ENCODE measurements around the gene TIMP2.

Gene TIMP2

GRCh38 chr17:78899361-78900260 lies 25.6 kb downstream of the TIMP2 start:
- no peak overlapping the region for H3K9ac ChIP-seq (ENCODE audit: low read depth, low read length)
- H3K36me3 ChIP-seq (ENCODE audit: insufficient read depth, low read length): no peaks in the 10 kb centered on the region
- H3K9me3 ChIP-seq (ENCODE audit: control insufficient read depth, insufficient read depth, low read length): no peaks in the 10 kb centered on the region
- peaks cover 22% of the 10 kb centered on the region; the same call in 1 of the 2 replicates for H3K4me1 ChIP-seq (ENCODE audit: insufficient read depth, low read length)

- Histone ChIP-seq H3K9me3 (ENCODE audit: control insufficient read depth, insufficient read depth, low read length) (no peaks in the 10 kb centered on the region), H3K9ac (ENCODE audit: low read depth, low read length) (no peak overlapping the region), H3K36me3 (ENCODE audit: insufficient read depth, low read length) (no peaks in the 10 kb centered on the region), H3K4me1 (ENCODE audit: insufficient read depth, low read length) (peaks cover 22% of the 10 kb centered on the region; the same call in 1 of the 2 replicates)
Measured at GRCh38 chr17:78898947-78899346, 26.2 kb downstream of the TIMP2 start.

DNA sequence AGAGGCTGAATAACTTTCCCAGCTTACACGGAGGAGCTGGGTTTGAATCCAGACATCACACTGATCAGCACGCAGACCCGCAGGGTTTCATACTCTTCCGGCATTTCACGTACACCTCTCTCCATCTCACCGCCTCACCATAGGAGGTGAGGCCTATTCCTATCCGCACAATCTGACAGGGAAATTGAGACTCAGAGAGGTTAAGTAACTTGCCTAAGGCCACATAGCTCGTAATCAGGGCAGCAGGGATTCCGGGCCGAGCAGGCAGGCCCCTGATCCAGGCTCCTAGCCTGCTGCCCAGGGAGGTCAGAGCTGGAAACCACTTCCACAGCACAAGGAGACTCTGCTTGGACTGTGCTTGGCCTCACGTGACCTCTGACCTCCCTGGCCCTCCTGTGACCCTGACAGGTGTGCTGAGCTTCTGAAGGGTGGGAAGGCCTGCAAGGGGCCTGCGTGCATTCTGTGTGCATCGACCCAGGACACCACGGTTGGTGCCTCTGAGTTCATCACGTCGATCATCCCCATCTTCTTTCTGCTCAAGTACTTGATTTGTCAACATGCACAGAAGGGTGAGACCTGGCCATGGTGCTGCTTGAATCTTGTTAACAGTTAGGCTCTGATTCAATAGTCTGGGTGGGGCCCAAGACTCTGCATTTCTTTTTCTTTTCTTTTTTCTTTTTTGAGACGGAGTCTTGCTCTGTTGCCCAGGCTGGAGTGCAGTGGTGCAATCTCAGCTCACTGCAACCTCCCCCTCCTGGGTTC lies 26.9 kb downstream of the TIMP2 start:
- Histone ChIP-seq H3K9me3 (ENCODE audit: control insufficient read depth, insufficient read depth, low read length) (no peaks in the 10 kb centered on the region), H3K36me3 (ENCODE audit: insufficient read depth, low read length) (no peaks in the 10 kb centered on the region), H3K4me1 (ENCODE audit: insufficient read depth, low read length) (peaks cover 22% of the 10 kb centered on the region; the same call in 1 of the 2 replicates), H3K9ac (ENCODE audit: low read depth, low read length) (no peak overlapping the region)

DNA sequence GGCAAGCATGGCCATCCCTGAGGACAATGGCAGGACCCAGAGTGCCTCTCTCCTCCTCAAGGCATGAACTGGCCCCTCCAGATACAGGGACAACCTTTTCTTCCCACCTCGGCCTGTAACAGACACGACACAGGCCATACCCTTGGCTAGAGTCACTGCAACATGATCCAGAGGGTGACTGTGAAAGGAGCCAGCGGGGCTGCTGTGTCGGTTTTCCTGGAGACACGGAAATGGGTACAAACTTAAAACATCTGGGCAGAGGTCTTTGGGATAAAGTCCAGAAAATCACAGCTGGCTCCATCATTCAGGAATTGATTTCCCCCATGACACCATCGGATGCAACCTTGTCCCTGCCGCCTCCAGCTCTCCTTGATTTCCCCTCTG lies 27.5 kb downstream of the TIMP2 start:
- no peak overlapping the region for H3K9ac ChIP-seq (ENCODE audit: low read depth, low read length)
- no peaks in the 10 kb centered on the region for H3K36me3 ChIP-seq (ENCODE audit: insufficient read depth, low read length)
- no peaks in the 10 kb centered on the region for H3K9me3 ChIP-seq (ENCODE audit: control insufficient read depth, insufficient read depth, low read length)
- peaks cover 19% of the 10 kb centered on the region; the same call in 1 of the 2 replicates for H3K4me1 ChIP-seq (ENCODE audit: insufficient read depth, low read length)

- Histone ChIP-seq H3K9ac (ENCODE audit: low read depth, low read length) (no peak overlapping the region), H3K9me3 (ENCODE audit: control insufficient read depth, insufficient read depth, low read length) (no peaks in the 10 kb centered on the region), H3K36me3 (ENCODE audit: insufficient read depth, low read length) (no peaks in the 10 kb centered on the region), H3K4me1 (ENCODE audit: insufficient read depth, low read length) (peaks cover 17% of the 10 kb centered on the region; the same call in 1 of the 2 replicates)
Measured at GRCh38 chr17:78896834-78897663, 28.1 kb downstream of the TIMP2 start.

DNA sequence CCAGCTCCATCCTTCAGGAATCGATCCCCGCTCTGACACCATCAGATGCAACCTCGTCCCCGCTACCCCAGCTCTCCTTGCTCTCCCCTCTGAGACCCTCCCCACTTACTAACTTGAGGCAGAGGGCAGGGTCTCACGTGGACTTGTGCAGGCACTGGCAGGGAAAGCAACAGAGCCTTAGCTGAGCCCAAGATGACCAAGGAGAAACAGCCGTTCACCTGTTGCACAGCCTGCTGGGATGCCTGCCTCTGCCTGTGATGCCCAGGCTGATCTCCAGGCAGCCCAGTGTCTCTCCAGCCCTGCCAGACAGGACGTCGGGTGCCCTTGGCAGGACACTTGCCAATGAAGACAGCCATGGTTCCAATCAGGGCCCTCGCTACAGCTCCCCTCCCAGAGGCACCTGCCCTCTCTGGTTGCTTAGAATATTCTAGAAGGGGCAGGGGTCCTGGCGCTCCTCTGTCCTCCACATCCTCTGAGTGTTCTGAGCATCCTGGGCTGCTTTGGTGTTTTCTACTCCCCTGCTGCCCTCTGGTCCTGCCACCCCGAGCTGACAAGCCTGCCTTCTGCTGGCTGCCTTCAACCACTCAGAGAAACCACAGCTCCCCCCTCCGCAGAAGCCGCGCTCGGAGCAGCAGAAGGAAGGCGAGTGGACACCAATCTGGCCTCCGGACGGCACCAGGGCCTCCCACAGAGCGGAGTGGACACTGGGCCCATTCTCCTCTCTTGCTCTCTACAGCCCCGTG lies 28.9 kb downstream of the TIMP2 start:
- Histone ChIP-seq H3K36me3 (ENCODE audit: insufficient read depth, low read length) (no peaks in the 10 kb centered on the region), H3K4me1 (ENCODE audit: insufficient read depth, low read length) (peaks cover 17% of the 10 kb centered on the region; the same call in 1 of the 2 replicates), H3K9me3 (ENCODE audit: control insufficient read depth, insufficient read depth, low read length) (no peaks in the 10 kb centered on the region), H3K9ac (ENCODE audit: low read depth, low read length) (no peak overlapping the region)

DNA sequence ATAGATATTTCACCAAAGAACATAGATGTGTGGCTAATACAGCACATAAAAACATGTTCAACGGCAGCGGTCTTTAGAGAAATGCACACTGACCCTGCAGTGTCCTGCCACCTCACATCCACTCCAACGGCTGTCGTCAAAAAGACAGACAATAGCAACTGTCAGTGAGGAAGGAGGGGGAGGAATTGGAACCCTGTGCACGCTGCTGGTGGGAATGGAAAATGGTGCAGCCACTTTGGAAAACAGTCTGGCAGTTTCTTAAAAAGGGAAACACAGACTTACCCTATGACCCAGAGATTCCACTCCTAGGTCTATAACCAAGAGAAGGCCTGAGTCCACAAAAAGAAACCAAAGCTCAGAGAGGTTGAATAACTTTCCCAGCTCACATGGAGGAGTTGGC lies 29.9 kb downstream of the TIMP2 start:
- Histone ChIP-seq H3K36me3 (ENCODE audit: insufficient read depth, low read length) (no peaks in the 10 kb centered on the region), H3K9me3 (ENCODE audit: control insufficient read depth, insufficient read depth, low read length) (no peaks in the 10 kb centered on the region), H3K4me1 (ENCODE audit: insufficient read depth, low read length) (peaks cover 17% of the 10 kb centered on the region; the same call in 1 of the 2 replicates), H3K9ac (ENCODE audit: low read depth, low read length) (no peak overlapping the region)

DNA sequence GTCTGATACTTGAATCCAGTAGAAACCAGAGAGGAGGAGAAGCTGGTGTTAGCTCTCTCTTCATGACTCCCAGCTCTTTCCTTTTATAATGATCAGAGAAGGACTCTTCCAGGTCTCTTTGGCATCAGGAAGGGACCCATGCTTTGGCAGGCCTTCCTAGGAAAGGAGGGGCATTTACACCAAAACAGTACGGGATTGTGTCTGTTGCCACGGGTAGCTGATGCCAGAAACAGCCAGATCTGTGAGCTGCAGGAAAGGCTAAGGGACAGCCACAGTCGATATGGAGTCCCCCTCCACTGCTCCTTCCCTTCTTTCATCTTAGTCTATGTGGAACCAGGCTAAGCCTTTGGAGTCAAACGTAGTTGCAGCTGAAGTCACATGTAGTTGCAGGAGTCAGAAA lies 31.5 kb downstream of the TIMP2 start:
- Histone ChIP-seq H3K9me3 (ENCODE audit: control insufficient read depth, insufficient read depth, low read length) (no peaks in the 10 kb centered on the region), H3K36me3 (ENCODE audit: insufficient read depth, low read length) (no peaks in the 10 kb centered on the region), H3K4me1 (ENCODE audit: insufficient read depth, low read length) (peaks cover 6% of the 10 kb centered on the region; the same call in 1 of the 2 replicates), H3K9ac (ENCODE audit: low read depth, low read length) (no peak overlapping the region)

DNA sequence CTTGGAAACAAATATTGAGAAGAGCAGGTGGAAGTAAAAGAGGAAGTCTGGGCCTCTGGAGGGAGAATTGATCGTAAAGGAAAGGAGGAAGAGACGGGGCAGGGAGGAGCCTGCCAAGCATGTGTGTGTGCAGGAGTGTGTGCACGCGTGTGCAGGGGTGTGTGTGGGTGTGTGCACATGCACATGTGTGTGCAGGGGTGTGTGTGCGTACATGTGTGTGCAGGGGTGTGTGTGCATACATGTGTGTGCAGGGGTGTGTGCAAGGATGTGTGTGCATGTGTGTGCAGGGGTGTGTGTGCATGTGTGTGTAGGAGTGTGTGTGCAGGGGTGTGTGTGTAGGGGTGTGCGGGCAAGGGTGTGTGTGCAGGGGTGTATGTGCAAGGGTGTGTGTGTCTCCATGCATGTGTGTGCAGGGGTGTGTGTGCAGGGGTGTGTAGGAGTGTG lies 32.2 kb downstream of the TIMP2 start:
- H3K9me3 ChIP-seq (ENCODE audit: control insufficient read depth, insufficient read depth, low read length): no peaks in the 10 kb centered on the region
- peaks cover under 1% of the 10 kb centered on the region; the same call in 1 of the 2 replicates for H3K4me1 ChIP-seq (ENCODE audit: insufficient read depth, low read length)
- H3K9ac ChIP-seq (ENCODE audit: low read depth, low read length): no peak overlapping the region
- H3K36me3 ChIP-seq (ENCODE audit: insufficient read depth, low read length): no peaks in the 10 kb centered on the region

GRCh38 chr17:78892520-78892919 lies 32.7 kb downstream of the TIMP2 start:
- no peak overlapping the region for H3K9ac ChIP-seq (ENCODE audit: low read depth, low read length)
- H3K4me1 ChIP-seq (ENCODE audit: insufficient read depth, low read length): no peaks in the 10 kb centered on the region; the same call in 1 of the 2 replicates
- H3K9me3 ChIP-seq (ENCODE audit: control insufficient read depth, insufficient read depth, low read length): no peaks in the 10 kb centered on the region
- H3K36me3 ChIP-seq (ENCODE audit: insufficient read depth, low read length): no peaks in the 10 kb centered on the region

DNA sequence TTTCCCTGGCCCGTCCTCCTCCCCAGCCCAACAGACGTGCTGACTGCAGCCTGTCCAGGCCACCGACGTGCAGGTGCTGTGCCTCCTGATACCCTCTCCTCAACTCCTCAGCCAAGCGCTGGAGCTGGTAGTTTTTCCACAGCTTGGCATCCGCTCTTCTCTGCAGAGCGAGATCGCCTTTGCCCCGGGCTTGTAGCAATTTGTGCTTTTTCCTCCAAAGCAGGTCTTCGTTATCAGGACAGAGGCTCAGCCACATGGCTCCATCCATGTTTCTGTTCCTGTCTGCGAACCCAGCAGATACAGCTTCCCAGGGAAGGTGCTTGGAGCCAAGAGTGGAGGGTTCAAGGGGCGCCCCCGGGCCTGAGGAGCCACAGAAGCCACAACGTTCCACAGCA lies 33.1 kb downstream of the TIMP2 start:
- H3K9me3 ChIP-seq (ENCODE audit: control insufficient read depth, insufficient read depth, low read length): no peaks in the 10 kb centered on the region
- no peaks in the 10 kb centered on the region for H3K36me3 ChIP-seq (ENCODE audit: insufficient read depth, low read length)
- H3K9ac ChIP-seq (ENCODE audit: low read depth, low read length): no peak overlapping the region
- no peaks in the 10 kb centered on the region; the same call in 1 of the 2 replicates for H3K4me1 ChIP-seq (ENCODE audit: insufficient read depth, low read length)

DNA sequence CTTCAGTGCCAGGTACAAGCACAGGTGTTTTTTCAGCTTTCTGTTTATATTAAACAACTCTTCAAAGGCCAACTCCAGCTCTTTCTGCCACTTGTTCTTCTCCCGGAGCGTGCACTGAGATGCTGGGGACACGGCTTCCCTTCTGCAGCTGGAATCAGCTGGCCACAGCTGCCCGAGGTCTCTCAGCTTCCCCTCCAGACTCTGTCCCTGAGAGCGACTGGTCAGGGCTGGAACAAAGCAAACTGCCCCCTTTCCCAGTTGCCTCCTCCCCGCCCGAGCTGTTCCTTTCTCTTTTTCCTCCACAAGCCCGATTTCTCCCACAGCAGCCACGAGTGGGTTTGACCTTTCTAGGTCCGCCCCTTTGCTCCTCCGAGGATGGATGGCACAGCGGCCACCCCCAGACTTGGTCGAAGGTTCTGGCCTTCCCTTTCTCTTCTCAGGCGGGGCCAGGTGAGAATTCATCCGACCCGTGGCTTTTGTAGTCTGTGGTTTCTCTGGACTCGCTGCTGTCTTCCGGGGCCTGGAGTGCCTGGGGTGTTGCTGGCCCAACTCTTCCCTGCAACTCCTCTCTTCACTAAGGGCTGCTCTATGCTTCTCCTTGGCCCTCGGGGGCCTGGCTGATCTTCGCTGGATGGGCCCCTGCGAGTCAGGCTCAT lies 33.7 kb downstream of the TIMP2 start:
- Histone ChIP-seq H3K36me3 (ENCODE audit: insufficient read depth, low read length) (no peaks in the 10 kb centered on the region), H3K9me3 (ENCODE audit: control insufficient read depth, insufficient read depth, low read length) (no peaks in the 10 kb centered on the region), H3K9ac (ENCODE audit: low read depth, low read length) (no peak overlapping the region), H3K4me1 (ENCODE audit: insufficient read depth, low read length) (no peaks in the 10 kb centered on the region; the same call in 1 of the 2 replicates)

GRCh38 chr17:78890498-78890897 lies 34.7 kb downstream of the TIMP2 start:
- no peaks in the 10 kb centered on the region for H3K36me3 ChIP-seq (ENCODE audit: insufficient read depth, low read length)
- no peaks in the 10 kb centered on the region for H3K9me3 ChIP-seq (ENCODE audit: control insufficient read depth, insufficient read depth, low read length)
- H3K4me1 ChIP-seq (ENCODE audit: insufficient read depth, low read length): no peaks in the 10 kb centered on the region; the same call in 1 of the 2 replicates
- no peak overlapping the region for H3K9ac ChIP-seq (ENCODE audit: low read depth, low read length)

Measured in ES-I3 (cell line).